Thyroid gland (tissue), 4 donors: ENCODE data around the gene LRP4.

ENCODE experiments used
- POLR2A ChIP-seq, 2 donors: fragments of 450-650 bp; IDR thresholded peaks; one replicate each; pipeline ENCODE4 v1.6.1; 2017; ENCODE audit warnings: antibody characterized with exemption in 2 of 2, mild to moderate bottlenecking in 2 of 2, moderate library complexity in 1 of 2
- TF ChIP-seq, protein P1 (sequence below), 6 experiments: fragments of 200-600 bp in 3 of 6; fragments of 450-650 bp in 3 of 6; sonication (generic) in 3 of 6; IDR thresholded peaks; one replicate each; pipeline ENCODE4 v1.5.1; 2016 to 2019; ENCODE audit warnings: antibody characterized with exemption in 6 of 6, mild to moderate bottlenecking in 2 of 6, inconsistent platforms in 1 of 6, moderate library complexity in 1 of 6

DNA sequence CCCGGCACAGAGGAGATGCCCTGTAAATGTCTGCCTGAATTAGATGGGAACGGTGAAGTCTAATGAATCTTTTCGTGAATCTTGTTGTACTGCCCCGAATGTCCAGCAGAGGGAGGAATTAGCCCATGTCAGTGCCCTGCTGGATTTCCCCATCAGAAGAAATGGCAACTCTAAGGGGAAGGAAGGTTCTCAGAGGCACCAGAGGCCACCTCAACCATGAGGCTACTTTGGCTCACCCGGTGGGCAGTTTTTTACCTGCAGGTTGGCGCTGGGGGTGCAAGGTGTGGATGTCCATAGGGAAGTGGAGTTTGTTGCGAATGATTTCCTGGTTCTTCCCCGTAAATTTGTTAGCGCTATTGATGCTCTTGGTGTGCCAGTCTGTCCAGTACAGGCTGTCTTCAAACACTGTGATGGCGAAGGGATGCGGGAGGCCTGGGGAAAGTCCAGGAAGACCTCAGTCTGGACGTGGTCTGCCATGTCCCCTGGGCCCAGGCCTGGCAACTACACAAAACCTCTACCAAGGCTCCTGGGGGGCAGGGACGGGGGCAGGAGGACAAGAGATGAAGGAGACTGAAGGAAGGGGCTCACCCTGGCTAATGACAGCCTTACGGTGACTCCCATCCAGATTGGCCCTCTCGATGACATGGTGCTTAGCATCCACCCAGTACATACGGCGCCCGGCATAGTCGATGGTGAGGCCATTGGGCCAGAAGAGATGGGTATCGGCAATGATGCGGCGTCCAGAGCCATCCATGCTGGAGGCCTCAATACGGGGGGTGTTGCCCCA lies 28.5 kb downstream of the LRP4 start:
- TF ChIP-seq POLR2A (IDR thresholded peaks at IDR 0.05): no peak
- TF ChIP-seq, protein P1, sequence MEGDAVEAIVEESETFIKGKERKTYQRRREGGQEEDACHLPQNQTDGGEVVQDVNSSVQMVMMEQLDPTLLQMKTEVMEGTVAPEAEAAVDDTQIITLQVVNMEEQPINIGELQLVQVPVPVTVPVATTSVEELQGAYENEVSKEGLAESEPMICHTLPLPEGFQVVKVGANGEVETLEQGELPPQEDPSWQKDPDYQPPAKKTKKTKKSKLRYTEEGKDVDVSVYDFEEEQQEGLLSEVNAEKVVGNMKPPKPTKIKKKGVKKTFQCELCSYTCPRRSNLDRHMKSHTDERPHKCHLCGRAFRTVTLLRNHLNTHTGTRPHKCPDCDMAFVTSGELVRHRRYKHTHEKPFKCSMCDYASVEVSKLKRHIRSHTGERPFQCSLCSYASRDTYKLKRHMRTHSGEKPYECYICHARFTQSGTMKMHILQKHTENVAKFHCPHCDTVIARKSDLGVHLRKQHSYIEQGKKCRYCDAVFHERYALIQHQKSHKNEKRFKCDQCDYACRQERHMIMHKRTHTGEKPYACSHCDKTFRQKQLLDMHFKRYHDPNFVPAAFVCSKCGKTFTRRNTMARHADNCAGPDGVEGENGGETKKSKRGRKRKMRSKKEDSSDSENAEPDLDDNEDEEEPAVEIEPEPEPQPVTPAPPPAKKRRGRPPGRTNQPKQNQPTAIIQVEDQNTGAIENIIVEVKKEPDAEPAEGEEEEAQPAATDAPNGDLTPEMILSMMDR (IDR thresholded peaks at IDR 0.05): peak; percentile 71 to 95 (median 84)
